HG02759 (cell line): ENCODE results near the gene PRR19.

Experiments
- ATAC-seq: cut with Tn5 transposase; IDR thresholded peaks from one replicate; pipeline ENCODE4 v1.9.1; 2021; ENCODE audit warnings: mild to moderate bottlenecking, moderate library complexity; ENCODE audit not compliant: unreplicated experiment

Gene PRR19

GRCh38 chr19:42294471-42295137 is 7.3 kb upstream of the PRR19 start:
- ATAC-seq, result no peak

- no peak for ATAC-seq
Measured at GRCh38 chr19:42295342-42295741, 6.6 kb upstream of the PRR19 start.

- ATAC-seq, result no peak
Measured at GRCh38 chr19:42295831-42296525, 6.0 kb upstream of the PRR19 start.

GRCh38 chr19:42297039-42297438 is 4.9 kb upstream of the PRR19 start:
- no peak for ATAC-seq

GRCh38 chr19:42303101-42303464 is 1.2 kb downstream of the PRR19 start:
- ATAC-seq, result no peak

GRCh38 chr19:42303876-42304275 is 1.9 kb downstream of the PRR19 start:
- ATAC-seq, result no peak

- ATAC-seq, result no peak
Measured at GRCh38 chr19:42306646-42307045, 4.7 kb downstream of the PRR19 start.

- no peak for ATAC-seq
Measured at GRCh38 chr19:42309686-42310085, 7.8 kb downstream of the PRR19 start.

GRCh38 chr19:42311657-42312056 is 9.7 kb downstream of the PRR19 start:
- no peak for ATAC-seq

GRCh38 chr19:42312370-42312769 is 10.4 kb downstream of the PRR19 start:
- no peak for ATAC-seq

GRCh38 chr19:42313096-42313839 is 11.3 kb downstream of the PRR19 start, which contains the start of gene TMEM145:
TMEM145 (plus strand) TSS chr19:42313309; CDS start chr19:42313377, 68 bp downstream.
- ATAC-seq, result no peak

GRCh38 chr19:42313840-42314755 is 12.2 kb downstream of the PRR19 start:
- ATAC-seq, result no peak

- ATAC-seq, result no peak
Measured at GRCh38 chr19:42315024-42315423, 13.1 kb downstream of the PRR19 start.

GRCh38 chr19:42316223-42317211 is 14.6 kb downstream of the PRR19 start:
- ATAC-seq, result peak; percentile 69

- ATAC-seq, result no peak
Measured at GRCh38 chr19:42317535-42317934, 15.6 kb downstream of the PRR19 start.

GRCh38 chr19:42322305-42322704 is 20.4 kb downstream of the PRR19 start:
- ATAC-seq, result no peak

- ATAC-seq, result no peak
Measured at GRCh38 chr19:42323473-42323851, 21.5 kb downstream of the PRR19 start.

- no peak for ATAC-seq
Measured at GRCh38 chr19:42323852-42324654, 22.1 kb downstream of the PRR19 start.
